Endodermal cell (in vitro differentiated cells): ENCODE data around the gene AP2A1. TPM values are rescaled to one million over a fixed set of nuclear protein-coding genes. Genes with fewer than 3 reads are reported as not detected.

Source experiments
- DNase-seq: peaks from one replicate; pipeline ENCODE4 v3.0.0-alpha.2; 2017
- H3K27ac ChIP-seq: 2 replicates; pipeline ENCODE4 v1.5.1; 2013; ENCODE audit warnings: mild to moderate bottlenecking, low read depth, low read length, moderate library complexity
- H3K27me3 ChIP-seq: 2 replicates; pipeline ENCODE4 v1.6.1; 2013; ENCODE audit warnings: mild to moderate bottlenecking, low read length, moderate library complexity; ENCODE audit not compliant: insufficient read depth, control insufficient read depth, poor library complexity, severe bottlenecking
- H3K36me3 ChIP-seq: 2 replicates; pipeline ENCODE4 v1.7.0; 2013; ENCODE audit warnings: mild to moderate bottlenecking, low read length, moderate library complexity; ENCODE audit not compliant: control insufficient read depth, insufficient read depth
- H3K4me1 ChIP-seq: one replicate; pipeline ENCODE4 v1.7.0; 2013; ENCODE audit warnings: low read length; ENCODE audit not compliant: control insufficient read depth, insufficient read depth
- H3K4me3 ChIP-seq: 2 replicates; pipeline ENCODE4 v1.5.1; 2013; ENCODE audit warnings: mild to moderate bottlenecking, low read length, moderate library complexity
- H3K9ac ChIP-seq: 2 replicates; pipeline ENCODE4 v1.6.1; 2013; ENCODE audit warnings: mild to moderate bottlenecking, low read length, moderate library complexity; ENCODE audit not compliant: poor library complexity, severe bottlenecking; ENCODE audit errors: extremely low read depth
- H3K9me3 ChIP-seq: 2 replicates; pipeline ENCODE4 v1.6.1; 2013; ENCODE audit warnings: mild to moderate bottlenecking, low read length, moderate library complexity; ENCODE audit not compliant: control insufficient read depth
- H3K27ac Mint-ChIP-seq: 2 replicates; pipeline ENCODE4 v1.8.0; 2020; ENCODE audit warnings: mixed read lengths
- H3K27me3 Mint-ChIP-seq: 2 replicates; pipeline ENCODE4 v1.8.0; 2021; ENCODE audit warnings: mild to moderate bottlenecking, mixed read lengths; ENCODE audit not compliant: insufficient read depth
- H3K36me3 Mint-ChIP-seq: 2 replicates; pipeline ENCODE4 v1.8.0; 2020; ENCODE audit warnings: low read depth, mixed read lengths
- H3K4me1 Mint-ChIP-seq: 2 replicates; pipeline ENCODE4 v1.8.0; 2020; ENCODE audit warnings: mixed read lengths
- H3K4me3 Mint-ChIP-seq: 2 replicates; pipeline ENCODE4 v1.8.0; 2020; ENCODE audit warnings: mild to moderate bottlenecking, moderate library complexity, mixed read lengths
- H3K9me3 Mint-ChIP-seq: 2 replicates; pipeline ENCODE4 v1.8.0; 2020; ENCODE audit warnings: mild to moderate bottlenecking, mixed read lengths
- WGBS, 2 experiments: methylation state at CpG; one replicate each; pipeline versions ENCODE4 v1.1.5 to v1.1.7; 2013; ENCODE audit warnings: missing lambda C conversion rate in 2 of 2, mixed read lengths in 1 of 2; ENCODE audit not compliant: insufficient coverage in 1 of 2, insufficient read length in 1 of 2; 5-methylcytosine and 5-hydroxymethylcytosine counted together
- total RNA-seq, 2 donors: library from RNA; stranded (reverse); fragmentation: NEBNext Ultra II Directional in 1 of 2; extraction: Animal tissue kit (Norgen Biotek cat#: 25700) in 1 of 2; gene quantifications; 2 replicates in 1 of 2; 3 replicates in 1 of 2; pipeline ENCODE4 v1.2.1, GENCODE V29; 2021
- TF ChIP-seq, protein P1 (sequence below): fragments of 200-600 bp; sonication (generic); conservative IDR thresholded peaks from 2 replicates; pipeline ENCODE4 v1.5.0; 2021; ENCODE audit warnings: antibody characterized with exemption, mild to moderate bottlenecking

AP2A1 gene
- total RNA-seq, 2 donors from 2014 or later, result 100 to 110 TPM

DNA sequence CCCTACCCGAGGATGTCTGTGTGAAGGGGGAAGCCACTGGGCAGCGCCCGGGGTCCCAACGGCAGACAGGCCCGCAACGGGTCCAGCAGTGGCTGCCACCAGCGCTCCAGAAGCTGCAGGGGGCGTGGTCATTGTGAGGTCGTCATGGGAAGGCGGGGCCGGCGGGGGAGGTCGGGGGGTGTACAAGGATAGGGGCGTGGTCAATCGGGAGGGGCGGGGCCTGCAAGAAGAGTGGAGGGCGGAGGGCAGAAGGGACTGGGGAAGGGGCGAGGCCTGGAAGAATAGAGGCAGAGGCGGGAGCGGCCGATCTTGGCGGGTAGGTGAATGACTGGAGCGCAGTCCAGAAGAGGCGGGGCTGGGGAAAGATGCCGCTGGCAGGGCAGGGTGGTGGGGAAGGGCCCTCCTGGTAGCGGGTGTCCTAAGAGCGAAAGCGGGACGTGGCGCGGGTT, 41.9 kb downstream of the AP2A1 start:
- no peak overlapping the region for H3K9ac ChIP-seq
- no peaks in the 10 kb centered on the region for H3K27me3 ChIP-seq
- Mint-ChIP-seq H3K27ac (peak overlapping the region; percentile 89), H3K4me1 (peaks cover 6% of the 10 kb centered on the region), H3K36me3 (peaks cover 23% of the 10 kb centered on the region), H3K27me3 (peaks cover 1% of the 10 kb centered on the region), H3K9me3 (no peaks in the 10 kb centered on the region), H3K4me3 (peak overlapping the region; percentile 63)
- peak; percentile 99 for DNase-seq
- peak overlapping the region; percentile 69 for H3K4me3 ChIP-seq
- TF ChIP-seq, protein P1, sequence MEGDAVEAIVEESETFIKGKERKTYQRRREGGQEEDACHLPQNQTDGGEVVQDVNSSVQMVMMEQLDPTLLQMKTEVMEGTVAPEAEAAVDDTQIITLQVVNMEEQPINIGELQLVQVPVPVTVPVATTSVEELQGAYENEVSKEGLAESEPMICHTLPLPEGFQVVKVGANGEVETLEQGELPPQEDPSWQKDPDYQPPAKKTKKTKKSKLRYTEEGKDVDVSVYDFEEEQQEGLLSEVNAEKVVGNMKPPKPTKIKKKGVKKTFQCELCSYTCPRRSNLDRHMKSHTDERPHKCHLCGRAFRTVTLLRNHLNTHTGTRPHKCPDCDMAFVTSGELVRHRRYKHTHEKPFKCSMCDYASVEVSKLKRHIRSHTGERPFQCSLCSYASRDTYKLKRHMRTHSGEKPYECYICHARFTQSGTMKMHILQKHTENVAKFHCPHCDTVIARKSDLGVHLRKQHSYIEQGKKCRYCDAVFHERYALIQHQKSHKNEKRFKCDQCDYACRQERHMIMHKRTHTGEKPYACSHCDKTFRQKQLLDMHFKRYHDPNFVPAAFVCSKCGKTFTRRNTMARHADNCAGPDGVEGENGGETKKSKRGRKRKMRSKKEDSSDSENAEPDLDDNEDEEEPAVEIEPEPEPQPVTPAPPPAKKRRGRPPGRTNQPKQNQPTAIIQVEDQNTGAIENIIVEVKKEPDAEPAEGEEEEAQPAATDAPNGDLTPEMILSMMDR, result no peak
- WGBS, 2 experiments, result 8 to 9% methylated on average over 14 to 31 of the region's 31 CpGs
- H3K4me1 ChIP-seq, result no peaks in the 10 kb centered on the region
- no peak overlapping the region for H3K27ac ChIP-seq
- H3K36me3 ChIP-seq, result peaks cover 22% of the 10 kb centered on the region
- no peaks in the 10 kb centered on the region for H3K9me3 ChIP-seq

DNA sequence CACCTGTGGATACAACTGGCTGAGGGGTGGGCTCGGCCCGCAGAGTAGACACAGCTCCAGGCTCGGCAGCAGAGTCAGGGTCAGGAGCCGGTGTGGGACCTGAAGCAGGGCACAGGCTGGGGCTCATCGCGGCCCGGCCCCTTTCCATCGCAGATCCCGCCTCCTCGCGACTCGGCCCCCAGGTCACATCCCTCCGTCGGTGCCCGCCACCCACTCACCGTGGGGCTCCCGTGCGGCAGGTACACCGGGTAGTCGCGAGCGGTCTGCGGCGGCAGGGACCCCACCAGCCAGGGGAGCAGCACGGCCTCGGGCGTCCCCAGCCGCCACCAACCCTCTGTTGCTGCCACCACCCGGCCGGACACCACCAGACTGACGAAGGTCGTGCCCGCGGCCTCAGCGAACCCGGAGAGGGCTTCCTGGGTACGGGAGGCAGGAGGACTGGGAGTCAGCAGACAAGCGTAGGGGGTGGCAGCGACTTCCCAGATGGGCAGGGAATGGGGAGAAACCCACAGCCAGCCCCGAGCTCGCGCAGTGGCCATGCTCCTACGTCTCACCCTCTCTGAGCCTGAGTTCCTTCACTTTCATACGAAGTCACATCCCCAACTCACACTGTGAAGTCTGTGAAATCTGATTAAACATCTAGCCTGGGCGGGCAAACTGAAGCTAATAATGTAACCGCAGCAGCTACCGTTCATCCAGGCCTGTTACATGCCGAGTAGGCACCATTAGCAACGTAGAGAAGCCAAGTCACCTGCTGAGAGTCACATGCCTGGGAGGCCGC, 42.5 kb downstream of the AP2A1 start:
- H3K9me3 Mint-ChIP-seq, result no peaks in the 10 kb centered on the region
- peak; percentile 84 for DNase-seq
- Histone ChIP-seq H3K4me3 (peak overlapping the region; percentile 69), H3K36me3 (peaks cover 18% of the 10 kb centered on the region), H3K27ac (no peak overlapping the region), H3K9me3 (no peaks in the 10 kb centered on the region), H3K27me3 (no peaks in the 10 kb centered on the region), H3K9ac (no peak overlapping the region), H3K4me1 (no peaks in the 10 kb centered on the region)
- peaks cover 1% of the 10 kb centered on the region for H3K27me3 Mint-ChIP-seq
- peaks cover 6% of the 10 kb centered on the region for H3K4me1 Mint-ChIP-seq
- H3K27ac Mint-ChIP-seq, result peak overlapping the region; percentile 89
- TF ChIP-seq, protein P1, result peak; percentile 48
- 24 to 50% methylated on average over 18 to 50 of the region's 50 CpGs for WGBS, 2 experiments
- peaks cover 22% of the 10 kb centered on the region for H3K36me3 Mint-ChIP-seq
- peak overlapping the region; percentile 63 for H3K4me3 Mint-ChIP-seq

DNA sequence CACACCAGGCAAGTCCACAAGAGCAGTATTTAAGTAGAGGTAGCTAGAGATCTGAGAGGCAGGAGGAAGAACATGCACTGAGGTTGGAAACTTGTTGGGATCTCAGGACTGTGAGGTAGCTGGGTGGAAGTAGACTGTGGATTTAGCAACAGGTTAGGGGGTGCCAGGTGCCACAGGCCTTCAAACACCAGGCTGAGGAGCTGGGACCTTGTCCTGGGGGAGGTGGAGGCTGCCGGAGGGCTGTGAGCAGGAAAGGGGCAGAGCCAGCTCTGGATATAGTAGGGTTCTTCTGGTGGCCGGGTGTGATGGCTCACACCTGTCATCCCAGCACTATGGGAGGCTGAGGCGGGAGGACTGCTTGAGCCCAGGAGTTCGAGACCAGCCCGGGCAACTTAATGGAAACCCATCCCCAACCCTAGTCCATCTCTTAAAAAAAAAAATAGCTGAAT, 43.2 kb downstream of the AP2A1 start:
- peak overlapping the region; percentile 50 for H3K27ac Mint-ChIP-seq
- H3K36me3 Mint-ChIP-seq, result peaks cover 16% of the 10 kb centered on the region
- Histone ChIP-seq H3K4me3 (no peak overlapping the region), H3K9ac (no peak overlapping the region), H3K4me1 (no peaks in the 10 kb centered on the region), H3K27me3 (no peaks in the 10 kb centered on the region), H3K27ac (no peak overlapping the region), H3K9me3 (no peaks in the 10 kb centered on the region), H3K36me3 (peaks cover 12% of the 10 kb centered on the region)
- TF ChIP-seq, protein P1, result no peak
- peaks cover 6% of the 10 kb centered on the region for H3K4me1 Mint-ChIP-seq
- no peak for DNase-seq
- H3K4me3 Mint-ChIP-seq, result peak overlapping the region; percentile 63
- H3K9me3 Mint-ChIP-seq, result no peaks in the 10 kb centered on the region
- 96% methylated on average over 5 of the region's 5 CpGs; no CpG with 5 or more reads in 1 of the 2 experiments for WGBS, 2 experiments
- H3K27me3 Mint-ChIP-seq, result peaks cover 1% of the 10 kb centered on the region
